Measurements from ENCODE around the gene TLN1.

The TLN1 gene

GRCh38 chr9:35674025-35674361 lies 58.0 kb downstream of the TLN1 start:
- DNase-seq (ENCODE audit: low read depth): no peak
- TF ChIP-seq CTCF (conservative IDR thresholded peaks at IDR 0.05; ENCODE audit: low read length): no peak
- no peak overlapping the region for H3K4me3 ChIP-seq (ENCODE audit: low read length)

- H3K4me3 ChIP-seq (ENCODE audit: low read length): no peak within 1 kb of the TSS
- no peak for TF ChIP-seq CTCF (conservative IDR thresholded peaks at IDR 0.05; ENCODE audit: low read length)
- no peak for DNase-seq (ENCODE audit: low read depth)
Observed at GRCh38 chr9:35673132-35674024, 58.6 kb downstream of the TLN1 start, which contains the start of gene CA9. Gene CA9, plus strand, starts transcription at chr9:35673928. Its CDS starts 32 bp downstream, at chr9:35673960.

- no peak for DNase-seq (ENCODE audit: low read depth)
- H3K4me3 ChIP-seq (ENCODE audit: low read length): no peak overlapping the region
- no peak for TF ChIP-seq CTCF (conservative IDR thresholded peaks at IDR 0.05; ENCODE audit: low read length)
Observed at GRCh38 chr9:35669331-35670145, 62.5 kb downstream of the TLN1 start.

GRCh38 chr9:35667939-35668338 lies 64.1 kb downstream of the TLN1 start:
- no peak for TF ChIP-seq CTCF (conservative IDR thresholded peaks at IDR 0.05; ENCODE audit: low read length)
- no peak for DNase-seq (ENCODE audit: low read depth)
- no peak overlapping the region for H3K4me3 ChIP-seq (ENCODE audit: low read length)

- H3K4me3 ChIP-seq (ENCODE audit: low read length): no peak overlapping the region
- no peak for DNase-seq (ENCODE audit: low read depth)
- no peak for TF ChIP-seq CTCF (conservative IDR thresholded peaks at IDR 0.05; ENCODE audit: low read length)
Observed at GRCh38 chr9:35666549-35666948, 65.4 kb downstream of the TLN1 start.

GRCh38 chr9:35666045-35666444 lies 66.0 kb downstream of the TLN1 start:
- DNase-seq (ENCODE audit: low read depth): no peak
- H3K4me3 ChIP-seq (ENCODE audit: low read length): no peak overlapping the region
- no peak for TF ChIP-seq CTCF (conservative IDR thresholded peaks at IDR 0.05; ENCODE audit: low read length)
